K562 (cell line): ENCODE data around the gene C9orf40. TPM values are rescaled to one million over a fixed set of nuclear protein-coding genes. Genes with fewer than 3 reads are reported as not detected.

Source experiments
- ATAC-seq: fragments of 200-7000 bp; cut with Tn5 transposase; 3 replicates; pipeline ENCODE4 v1.9.1; 2020; ENCODE audit warnings: moderate library complexity
- BruUV-seq: library from RNA; stranded (reverse); fragments of 400-500 nt; replicated peaks from 2 replicates; lab custom pipeline; 2021; lab: Mats Ljungman, UMichigan
- CTCF ChIA-PET: fragments of 300-600 bp; formaldehyde crosslinking; extraction: SDS; loops from one replicate; lab custom pipeline; 2021; ENCODE audit warnings: low intra/inter-chr PET ratio; lab: Yijun Ruan, JAX
- POLR2A ChIA-PET: fragments of 300-600, 350-650 bp; sonication (Branson Sonifier 250); formaldehyde crosslinking; extraction: SDS; loops from one replicate; lab custom pipeline; 2021; ENCODE audit warnings: antibody characterized with exemption, inconsistent platforms; lab: Yijun Ruan, JAX
- DNase-seq, 4 experiments: peaks; one replicate each; pipeline versions ENCODE4 v3.0.0 to v3.0.0-alpha.2; 2011 to 2018; ENCODE audit warnings: low spot score in 3 of 4, mixed read lengths in 3 of 4; ENCODE audit errors: extremely low read depth in 1 of 4
- FAIRE-seq: peaks from 2 replicates; lab custom pipeline; 2011; peaks lifted over from hg19 to GRCh38; lab: Jason Lieb, UNC
- H2AFZ ChIP-seq: 2 replicates; pipeline ENCODE4 v1.6.0; 2011; ENCODE audit warnings: low read depth, low read length, control low read depth, inconsistent platforms
- H3K27ac ChIP-seq: fragments of 200-600 bp; 3 replicates; pipeline ENCODE4 v1.8.0; 2011; ENCODE audit warnings: low read depth, mild to moderate bottlenecking, control low read depth, inconsistent platforms, low read length, moderate library complexity, mixed read lengths; ENCODE audit errors: extremely low read depth
- H3K27me3 ChIP-seq, 2 experiments: fragments of 300-600 bp in 1 of 2; 2 replicates in 1 of 2; 3 replicates in 1 of 2; pipeline versions ENCODE4 v1.6.0 to v1.8.0; 2011; ENCODE audit warnings: inconsistent platforms in 2 of 2, low read length in 2 of 2, mild to moderate bottlenecking in 1 of 2, mixed read lengths in 1 of 2, moderate library complexity in 1 of 2; ENCODE audit not compliant: control insufficient read depth in 2 of 2, insufficient read depth in 2 of 2
- H3K36me3 ChIP-seq: fragments of 300-600 bp; 3 replicates; pipeline ENCODE4 v1.8.0; 2011; ENCODE audit warnings: mild to moderate bottlenecking, low read length, inconsistent platforms; ENCODE audit not compliant: control insufficient read depth, insufficient read depth
- H3K4me1 ChIP-seq, 2 experiments: fragments of 200-600 bp in 1 of 2; replicated peaks in 1 of 2; 2 replicates in 1 of 2; 3 replicates in 1 of 2; pipeline versions ENCODE4 v1.5.1 to v1.8.0; 2011; ENCODE audit warnings: inconsistent platforms in 2 of 2, low read length in 2 of 2, mild to moderate bottlenecking in 1 of 2, mixed read lengths in 1 of 2, moderate library complexity in 1 of 2; ENCODE audit not compliant: control insufficient read depth in 2 of 2, insufficient read depth in 2 of 2
- H3K4me2 ChIP-seq: 2 replicates; pipeline ENCODE4 v1.6.1; 2011; ENCODE audit warnings: low read length, control low read depth, inconsistent platforms, mixed read lengths; ENCODE audit not compliant: insufficient read depth
- H3K4me3 ChIP-seq: fragments of 200-600 bp; sonication (generic), shearing (Covaris generic); 2 replicates; pipeline ENCODE4 v1.5.1; 2016; ENCODE audit warnings: control low read depth, inconsistent platforms
- H3K79me2 ChIP-seq: fragments of 200-600 bp; 3 replicates; pipeline ENCODE4 v1.8.0; 2011; ENCODE audit warnings: low read length, inconsistent platforms; ENCODE audit not compliant: control insufficient read depth, insufficient read depth
- H3K9ac ChIP-seq, 2 experiments: 2 replicates each; pipeline versions ENCODE4 v1.6.0 to v1.6.1; 2011; ENCODE audit warnings: low read depth in 2 of 2, low read length in 2 of 2, control low read depth in 1 of 2, inconsistent platforms in 1 of 2, mild to moderate bottlenecking in 1 of 2, mixed read lengths in 1 of 2; ENCODE audit not compliant: insufficient read depth in 1 of 2
- H3K9me1 ChIP-seq: one replicate; pipeline ENCODE4 v1.6.0; 2011; ENCODE audit warnings: inconsistent platforms, mild to moderate bottlenecking, low read length, moderate library complexity; ENCODE audit not compliant: control insufficient read depth, insufficient read depth
- H3K9me3 ChIP-seq: replicated peaks from 2 replicates; pipeline ENCODE4 v1.5.1; 2011; ENCODE audit warnings: low read depth, low read length, inconsistent platforms; ENCODE audit not compliant: control insufficient read depth, insufficient read depth
- H4K20me1 ChIP-seq: replicated peaks from 2 replicates; pipeline ENCODE4 v1.6.1; 2011; ENCODE audit warnings: low read length, inconsistent platforms, mixed read lengths; ENCODE audit not compliant: control insufficient read depth, insufficient read depth
- ARNT ChIP-seq, 2 experiments: fragments of 450-650 bp; IDR thresholded peaks; 2 replicates each; pipeline ENCODE4 v1.6.1; 2016; ENCODE audit warnings: mild to moderate bottlenecking in 1 of 2
- GABPB1 ChIP-seq: sonication (generic); formaldehyde crosslinking; IDR thresholded peaks from 2 replicates; pipeline ENCODE4 v1.8.0; 2022; ENCODE audit warnings: mild to moderate bottlenecking, missing genetic modification reagents
- IRF2 ChIP-seq: sonication (generic); formaldehyde crosslinking; IDR thresholded peaks from 2 replicates; pipeline ENCODE4 v1.8.1; 2022; ENCODE audit warnings: mild to moderate bottlenecking, missing genetic modification reagents
- KDM4B ChIP-seq, 2 experiments: fragments of 450-650 bp in 1 of 2; sonication (generic) in 1 of 2; IDR thresholded peaks; 2 replicates each; pipeline ENCODE4 v1.6.1; 2016 to 2017; ENCODE audit warnings: borderline replicate concordance in 2 of 2, antibody characterized with exemption in 1 of 2, low read depth in 1 of 2, mild to moderate bottlenecking in 1 of 2
- NBN ChIP-seq: fragments of 450-650 bp; IDR thresholded peaks from 2 replicates; pipeline ENCODE4 v1.6.1; 2016; ENCODE audit warnings: low read depth, mild to moderate bottlenecking
- POLR3A ChIP-seq: IDR thresholded peaks from 2 replicates; pipeline ENCODE4 v1.6.1; 2011; ENCODE audit warnings: borderline replicate concordance, mild to moderate bottlenecking, moderate library complexity; ENCODE audit not compliant: insufficient read length, insufficient read depth; ENCODE audit errors: extremely low read depth
- RFX1 ChIP-seq: fragments of 450-650 bp; IDR thresholded peaks from 2 replicates; pipeline ENCODE4 v1.6.1; 2016; ENCODE audit warnings: mild to moderate bottlenecking, moderate library complexity
- SMARCA4 ChIP-seq: fragments of 450-650 bp; IDR thresholded peaks from 2 replicates; pipeline ENCODE4 v1.6.1; 2016
- SMARCA5 ChIP-seq: fragments of 450-650 bp; IDR thresholded peaks from 2 replicates; pipeline ENCODE4 v1.6.1; 2016
- ZBED1 ChIP-seq: IDR thresholded peaks from 2 replicates; pipeline ENCODE4 v1.6.1; 2014
- ZNF384 ChIP-seq: IDR thresholded peaks from 2 replicates; pipeline ENCODE4 v1.6.1; 2012; ENCODE audit warnings: low read depth, low read length, improper control_type of control experiment
- ZNF445 ChIP-seq: fragments of 250-450 bp; sonication (Bioruptor Pico); IDR thresholded peaks from 2 replicates; pipeline ENCODE4 v1.4.0; 2020; ENCODE audit warnings: low read depth, mild to moderate bottlenecking, moderate library complexity
- ZNF561 ChIP-seq: fragments of 450-650 bp; formaldehyde crosslinking; conservative IDR thresholded peaks from 2 replicates; pipeline ENCODE4 v1.4.0; 2020; ENCODE audit warnings: mild to moderate bottlenecking, moderate library complexity
- ZNF766 ChIP-seq: fragments of 200-800 bp; sonication (Bioruptor generic); conservative IDR thresholded peaks from 2 replicates; pipeline ENCODE4 v1.6.1; 2016; ENCODE audit warnings: missing genetic modification characterization, missing compliant biosample characterization
- WGBS: fragments of 100-300 bp; shearing (Covaris generic); methylation state at CpG from one replicate; pipeline ENCODE4 v1.1.6; 2016; ENCODE audit warnings: low coverage, mixed read lengths; ENCODE audit not compliant: insufficient coverage; ENCODE audit errors: missing lambda C conversion rate; 5-methylcytosine and 5-hydroxymethylcytosine counted together
- in situ Hi-C: fragments of 300-500 bp; cut with MboI; formaldehyde crosslinking; loops from 4 replicates; pipeline ENCODE4 v1.15.0; 2018; ENCODE audit warnings: inconsistent platforms, mixed read lengths
- intact Hi-C: fragments of 100-400 bp; cut with micrococcal nuclease; formaldehyde crosslinking; loops from 2 replicates; pipeline ENCODE4 v1.14.2; 2022
- polyA plus RNA-seq, 8 experiments: library from polyadenylated mRNA; depleted of rRNA in 4 of 8; stranded (reverse) in 5 of 8; unstranded in 3 of 8; fragments of >200 nt; fragmentation: Nextera tagmentation in 2 of 8; fragmentation: Illumina TruSeq in 1 of 8; extraction: Ambion mirVana in 2 of 8; extraction: Trizol in 1 of 8; gene quantifications; 2 replicates each; pipeline versions ENCODE4 v1.2.1 to v1.2.3, GENCODE V29; 2011 to 2014; ENCODE audit warnings: inconsistent platforms in 1 of 8, missing spikeins in 1 of 8
- total RNA-seq, 7 experiments: library from RNA; depleted of rRNA in 6 of 7; stranded (reverse); fragments of >200 nt in 6 of 7; fragmentation: Illumina TruSeq in 2 of 7; extraction: Trizol in 2 of 7; gene quantifications; 2 replicates each; pipeline versions ENCODE4 v1.2.1 to v1.2.3, GENCODE V29; 2011 to 2021; ENCODE audit warnings: low replicate concordance in 1 of 7
- TF ChIP-seq, protein P1 (sequence below): IDR thresholded peaks from 2 replicates; pipeline ENCODE4 v1.6.1; 2011; ENCODE audit not compliant: insufficient read length; ENCODE audit errors: extremely low read depth
- TF ChIP-seq, protein P2 (sequence below): fragments of 450-650 bp; formaldehyde crosslinking; IDR thresholded peaks from 2 replicates; pipeline ENCODE4 v1.4.0; 2020; ENCODE audit warnings: mild to moderate bottlenecking
- TF ChIP-seq, protein P3 (sequence below): fragments of 450-650 bp; IDR thresholded peaks from 2 replicates; pipeline ENCODE4 v1.6.1; 2017; ENCODE audit warnings: antibody characterized with exemption, mild to moderate bottlenecking

Gene C9orf40
- total and polyA plus RNA-seq, 9 of the 15 experiments (the other 6 are each of a cell fraction or from before 2014, with no cell fraction given): 5.6 to 17.3 (median 8.7) TPM

DNA sequence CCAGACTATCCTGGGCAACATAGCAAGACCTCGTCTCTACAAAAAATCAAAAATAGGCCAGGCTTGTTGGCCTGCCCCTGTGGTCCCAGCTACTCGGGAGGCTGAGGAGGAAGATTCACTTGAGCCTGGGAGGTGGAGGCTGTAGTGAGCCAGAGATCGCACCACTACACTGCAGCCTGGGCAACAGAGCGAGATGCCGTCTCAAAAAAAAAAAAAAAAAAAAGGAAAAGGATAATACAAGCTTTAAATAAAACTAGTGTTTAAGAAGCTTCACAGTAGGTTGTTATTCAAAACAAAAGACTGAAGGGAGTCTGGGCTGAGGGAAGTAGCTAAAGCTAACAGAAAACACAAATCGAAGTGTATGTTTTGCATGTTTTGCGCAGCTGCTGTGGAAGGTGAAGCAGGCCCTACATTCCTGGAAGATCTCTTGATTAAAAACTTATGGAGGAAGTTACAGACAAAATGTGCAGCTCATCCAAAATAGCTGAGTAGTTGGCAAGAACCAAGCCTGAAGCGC lies 581 bp upstream of the C9orf40 start:
- in situ Hi-C loops (no loop called here), intact Hi-C loops (loop anchor here (5.0 kb wide), 1 partner anchor 124 kb away; no protein-coding TSS in a partner anchor)
- H4K20me1 ChIP-seq: no peaks in the 10 kb centered on the region
- FAIRE-seq: no peak
- peaks cover 11 to 15% of the 10 kb centered on the region in 2 experiments; a peak in 4 of 5 replicates for H3K4me1 ChIP-seq
- no peaks in the 10 kb centered on the region for H3K9me3 ChIP-seq
- peaks cover 48% of the 10 kb centered on the region for H3K79me2 ChIP-seq
- TSS peak; percentile 62 for BruUV-seq
- peaks cover 6% of the 10 kb centered on the region; the same call in 2 of the 3 replicates for H3K36me3 ChIP-seq
- peak overlapping the region; percentile 89 to 92; a peak in 3 of 4 replicates for H3K9ac ChIP-seq
- peak overlapping the region; percentile 83 for H3K4me2 ChIP-seq
- H3K9me1 ChIP-seq: no peaks in the 10 kb centered on the region
- ATAC-seq: peak; percentile 13
- CTCF ChIA-PET: no interaction called here
- 3% methylated on average over 5 of the region's 8 CpGs for WGBS
- H3K27ac ChIP-seq: peak overlapping the region; percentile 98
- POLR2A ChIA-PET: interaction anchor here (0.8 kb wide), 1 partner anchor 1409 kb away, joined by 3 read pairs; no protein-coding TSS in a partner anchor
- no peaks in the 10 kb centered on the region for H3K27me3 ChIP-seq
- H3K4me3 ChIP-seq: peak overlapping the region; percentile 84
- DNase-seq: peak in 1 of 4 experiments; percentile 37
- peak overlapping the region; percentile 90 for H2AFZ ChIP-seq
- no peak for TF ChIP-seq RFX1
- no peak for TF ChIP-seq GABPB1 (CRISPR knock-in tag)
- TF ChIP-seq, protein P1, sequence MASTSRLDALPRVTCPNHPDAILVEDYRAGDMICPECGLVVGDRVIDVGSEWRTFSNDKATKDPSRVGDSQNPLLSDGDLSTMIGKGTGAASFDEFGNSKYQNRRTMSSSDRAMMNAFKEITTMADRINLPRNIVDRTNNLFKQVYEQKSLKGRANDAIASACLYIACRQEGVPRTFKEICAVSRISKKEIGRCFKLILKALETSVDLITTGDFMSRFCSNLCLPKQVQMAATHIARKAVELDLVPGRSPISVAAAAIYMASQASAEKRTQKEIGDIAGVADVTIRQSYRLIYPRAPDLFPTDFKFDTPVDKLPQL: no peak
- TF ChIP-seq NBN: 0 out of 2 replicates have a peak, but pooled peaks have one; percentile 25
- TF ChIP-seq ARNT (IDR thresholded peaks at IDR 0.05): 0 out of 4 replicates have a peak, but pooled peaks of 1 of the 2 experiments have one; percentile 48
- TF ChIP-seq, protein P2, sequence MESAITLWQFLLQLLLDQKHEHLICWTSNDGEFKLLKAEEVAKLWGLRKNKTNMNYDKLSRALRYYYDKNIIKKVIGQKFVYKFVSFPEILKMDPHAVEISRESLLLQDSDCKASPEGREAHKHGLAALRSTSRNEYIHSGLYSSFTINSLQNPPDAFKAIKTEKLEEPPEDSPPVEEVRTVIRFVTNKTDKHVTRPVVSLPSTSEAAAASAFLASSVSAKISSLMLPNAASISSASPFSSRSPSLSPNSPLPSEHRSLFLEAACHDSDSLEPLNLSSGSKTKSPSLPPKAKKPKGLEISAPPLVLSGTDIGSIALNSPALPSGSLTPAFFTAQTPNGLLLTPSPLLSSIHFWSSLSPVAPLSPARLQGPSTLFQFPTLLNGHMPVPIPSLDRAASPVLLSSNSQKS (CRISPR knock-in tag): no peak
- TF ChIP-seq ZNF384: peak; percentile 56; the same call in 1 of the 2 replicates
- TF ChIP-seq, protein P3, sequence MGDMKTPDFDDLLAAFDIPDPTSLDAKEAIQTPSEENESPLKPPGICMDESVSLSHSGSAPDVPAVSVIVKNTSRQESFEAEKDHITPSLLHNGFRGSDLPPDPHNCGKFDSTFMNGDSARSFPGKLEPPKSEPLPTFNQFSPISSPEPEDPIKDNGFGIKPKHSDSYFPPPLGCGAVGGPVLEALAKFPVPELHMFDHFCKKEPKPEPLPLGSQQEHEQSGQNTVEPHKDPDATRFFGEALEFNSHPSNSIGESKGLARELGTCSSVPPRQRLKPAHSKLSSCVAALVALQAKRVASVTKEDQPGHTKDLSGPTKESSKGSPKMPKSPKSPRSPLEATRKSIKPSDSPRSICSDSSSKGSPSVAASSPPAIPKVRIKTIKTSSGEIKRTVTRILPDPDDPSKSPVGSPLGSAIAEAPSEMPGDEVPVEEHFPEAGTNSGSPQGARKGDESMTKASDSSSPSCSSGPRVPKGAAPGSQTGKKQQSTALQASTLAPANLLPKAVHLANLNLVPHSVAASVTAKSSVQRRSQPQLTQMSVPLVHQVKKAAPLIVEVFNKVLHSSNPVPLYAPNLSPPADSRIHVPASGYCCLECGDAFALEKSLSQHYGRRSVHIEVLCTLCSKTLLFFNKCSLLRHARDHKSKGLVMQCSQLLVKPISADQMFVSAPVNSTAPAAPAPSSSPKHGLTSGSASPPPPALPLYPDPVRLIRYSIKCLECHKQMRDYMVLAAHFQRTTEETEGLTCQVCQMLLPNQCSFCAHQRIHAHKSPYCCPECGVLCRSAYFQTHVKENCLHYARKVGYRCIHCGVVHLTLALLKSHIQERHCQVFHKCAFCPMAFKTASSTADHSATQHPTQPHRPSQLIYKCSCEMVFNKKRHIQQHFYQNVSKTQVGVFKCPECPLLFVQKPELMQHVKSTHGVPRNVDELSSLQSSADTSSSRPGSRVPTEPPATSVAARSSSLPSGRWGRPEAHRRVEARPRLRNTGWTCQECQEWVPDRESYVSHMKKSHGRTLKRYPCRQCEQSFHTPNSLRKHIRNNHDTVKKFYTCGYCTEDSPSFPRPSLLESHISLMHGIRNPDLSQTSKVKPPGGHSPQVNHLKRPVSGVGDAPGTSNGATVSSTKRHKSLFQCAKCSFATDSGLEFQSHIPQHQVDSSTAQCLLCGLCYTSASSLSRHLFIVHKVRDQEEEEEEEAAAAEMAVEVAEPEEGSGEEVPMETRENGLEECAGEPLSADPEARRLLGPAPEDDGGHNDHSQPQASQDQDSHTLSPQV: no peak
- TF ChIP-seq KDM4B (IDR thresholded peaks at IDR 0.05; ENCODE audit: borderline replicate concordance in 2 of 2, low read depth in 1 of 2): no peak
- 0 out of 2 replicates have a peak, but pooled peaks have one; percentile 45 for TF ChIP-seq SMARCA5
- TF ChIP-seq ZNF561: no peak
- 0 out of 2 replicates have a peak, but pooled peaks have one; percentile 6 for TF ChIP-seq ZNF766
- TF ChIP-seq ZBED1: no peak
- TF ChIP-seq IRF2 (CRISPR knock-in tag): no peak
- no peak for TF ChIP-seq ZNF445 (CRISPR knock-in tag)
- TF ChIP-seq SMARCA4: 0 out of 2 replicates have a peak, but pooled peaks have one; percentile 17
- TF ChIP-seq POLR3A: no peak
